ENCODE results near the gene S100A10.

Gene S100A10

DNA sequence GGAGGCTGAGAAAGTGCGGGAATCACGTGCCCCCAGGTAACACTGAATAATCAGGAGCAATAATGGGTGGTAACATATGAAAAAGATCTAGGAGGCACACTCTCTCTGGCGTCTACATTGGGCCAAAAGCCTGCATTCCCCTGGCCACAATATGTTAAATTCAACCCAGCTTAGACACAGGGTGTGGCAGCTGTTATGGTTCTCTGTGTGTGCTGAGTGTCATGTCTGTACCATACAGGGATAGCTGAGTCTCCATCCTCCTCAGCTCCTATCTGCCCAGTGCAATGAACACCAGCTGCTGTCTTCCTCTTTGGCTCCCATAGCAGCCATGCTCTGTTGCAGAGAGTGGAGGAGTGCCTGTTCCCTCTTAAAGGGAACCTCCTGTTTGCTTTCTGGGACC, 28.8 kb upstream of the S100A10 start (continued):
- TF ChIP-seq, protein P1, sequence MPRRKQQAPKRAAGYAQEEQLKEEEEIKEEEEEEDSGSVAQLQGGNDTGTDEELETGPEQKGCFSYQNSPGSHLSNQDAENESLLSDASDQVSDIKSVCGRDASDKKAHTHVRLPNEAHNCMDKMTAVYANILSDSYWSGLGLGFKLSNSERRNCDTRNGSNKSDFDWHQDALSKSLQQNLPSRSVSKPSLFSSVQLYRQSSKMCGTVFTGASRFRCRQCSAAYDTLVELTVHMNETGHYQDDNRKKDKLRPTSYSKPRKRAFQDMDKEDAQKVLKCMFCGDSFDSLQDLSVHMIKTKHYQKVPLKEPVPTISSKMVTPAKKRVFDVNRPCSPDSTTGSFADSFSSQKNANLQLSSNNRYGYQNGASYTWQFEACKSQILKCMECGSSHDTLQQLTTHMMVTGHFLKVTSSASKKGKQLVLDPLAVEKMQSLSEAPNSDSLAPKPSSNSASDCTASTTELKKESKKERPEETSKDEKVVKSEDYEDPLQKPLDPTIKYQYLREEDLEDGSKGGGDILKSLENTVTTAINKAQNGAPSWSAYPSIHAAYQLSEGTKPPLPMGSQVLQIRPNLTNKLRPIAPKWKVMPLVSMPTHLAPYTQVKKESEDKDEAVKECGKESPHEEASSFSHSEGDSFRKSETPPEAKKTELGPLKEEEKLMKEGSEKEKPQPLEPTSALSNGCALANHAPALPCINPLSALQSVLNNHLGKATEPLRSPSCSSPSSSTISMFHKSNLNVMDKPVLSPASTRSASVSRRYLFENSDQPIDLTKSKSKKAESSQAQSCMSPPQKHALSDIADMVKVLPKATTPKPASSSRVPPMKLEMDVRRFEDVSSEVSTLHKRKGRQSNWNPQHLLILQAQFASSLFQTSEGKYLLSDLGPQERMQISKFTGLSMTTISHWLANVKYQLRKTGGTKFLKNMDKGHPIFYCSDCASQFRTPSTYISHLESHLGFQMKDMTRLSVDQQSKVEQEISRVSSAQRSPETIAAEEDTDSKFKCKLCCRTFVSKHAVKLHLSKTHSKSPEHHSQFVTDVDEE (CRISPR knock-in tag; IDR thresholded peaks at IDR 0.05), result no peak
- TF ChIP-seq, protein P2, sequence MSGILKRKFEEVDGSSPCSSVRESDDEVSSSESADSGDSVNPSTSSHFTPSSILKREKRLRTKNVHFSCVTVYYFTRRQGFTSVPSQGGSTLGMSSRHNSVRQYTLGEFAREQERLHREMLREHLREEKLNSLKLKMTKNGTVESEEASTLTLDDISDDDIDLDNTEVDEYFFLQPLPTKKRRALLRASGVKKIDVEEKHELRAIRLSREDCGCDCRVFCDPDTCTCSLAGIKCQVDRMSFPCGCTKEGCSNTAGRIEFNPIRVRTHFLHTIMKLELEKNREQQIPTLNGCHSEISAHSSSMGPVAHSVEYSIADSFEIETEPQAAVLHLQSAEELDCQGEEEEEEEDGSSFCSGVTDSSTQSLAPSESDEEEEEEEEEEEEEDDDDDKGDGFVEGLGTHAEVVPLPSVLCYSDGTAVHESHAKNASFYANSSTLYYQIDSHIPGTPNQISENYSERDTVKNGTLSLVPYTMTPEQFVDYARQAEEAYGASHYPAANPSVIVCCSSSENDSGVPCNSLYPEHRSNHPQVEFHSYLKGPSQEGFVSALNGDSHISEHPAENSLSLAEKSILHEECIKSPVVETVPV (CRISPR knock-in tag; IDR thresholded peaks at IDR 0.05), result no peak
- TF ChIP-seq RARB (CRISPR knock-in tag; IDR thresholded peaks at IDR 0.05) (no peak), ARNTL (CRISPR knock-in tag; IDR thresholded peaks at IDR 0.05; ENCODE audit: borderline replicate concordance, low read depth) (no peak), BACH2 (CRISPR knock-in tag; IDR thresholded peaks at IDR 0.05; ENCODE audit: borderline replicate concordance) (no peak)

DNA sequence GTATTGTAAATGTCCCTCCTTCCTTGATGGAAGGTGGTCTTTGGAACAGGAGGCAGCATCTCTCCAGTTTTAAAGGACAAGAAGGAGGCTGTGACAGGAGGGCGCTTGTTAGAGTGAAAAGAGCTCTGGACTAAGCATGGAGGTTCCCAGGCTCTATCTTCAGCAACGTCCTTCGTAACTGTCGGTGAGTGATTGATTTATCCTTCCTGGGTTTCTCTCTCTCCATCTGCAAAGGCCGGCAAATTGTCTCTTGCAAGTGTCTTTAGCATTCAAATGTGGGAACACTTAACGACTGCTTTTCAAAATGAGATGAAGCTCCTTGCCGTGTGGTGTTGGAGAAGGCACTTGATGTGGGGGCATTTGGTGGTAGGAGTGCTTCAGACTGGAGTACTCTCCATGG, 27.9 kb upstream of the S100A10 start:
- ATAC-seq, result no peak
- no peak for TF ChIP-seq GLIS3 (CRISPR knock-in tag; IDR thresholded peaks at IDR 0.05)
- no peak for TF ChIP-seq ZFP3 (CRISPR knock-in tag; IDR thresholded peaks at IDR 0.05)
- TF ChIP-seq TOX (CRISPR knock-in tag; IDR thresholded peaks at IDR 0.05; ENCODE audit: borderline replicate concordance), result no peak
- no peak for TF ChIP-seq BACH2 (CRISPR knock-in tag; IDR thresholded peaks at IDR 0.05; ENCODE audit: borderline replicate concordance)
- TF ChIP-seq ZFP30 (CRISPR knock-in tag; IDR thresholded peaks at IDR 0.05), result no peak
- TF ChIP-seq ZNF8 (CRISPR knock-in tag; IDR thresholded peaks at IDR 0.05), result no peak
- no peak for TF ChIP-seq SNAI2 (CRISPR knock-in tag; IDR thresholded peaks at IDR 0.05)
- no peak for TF ChIP-seq CSDC2 (CRISPR knock-in tag; IDR thresholded peaks at IDR 0.05)
- TF ChIP-seq, protein P3, sequence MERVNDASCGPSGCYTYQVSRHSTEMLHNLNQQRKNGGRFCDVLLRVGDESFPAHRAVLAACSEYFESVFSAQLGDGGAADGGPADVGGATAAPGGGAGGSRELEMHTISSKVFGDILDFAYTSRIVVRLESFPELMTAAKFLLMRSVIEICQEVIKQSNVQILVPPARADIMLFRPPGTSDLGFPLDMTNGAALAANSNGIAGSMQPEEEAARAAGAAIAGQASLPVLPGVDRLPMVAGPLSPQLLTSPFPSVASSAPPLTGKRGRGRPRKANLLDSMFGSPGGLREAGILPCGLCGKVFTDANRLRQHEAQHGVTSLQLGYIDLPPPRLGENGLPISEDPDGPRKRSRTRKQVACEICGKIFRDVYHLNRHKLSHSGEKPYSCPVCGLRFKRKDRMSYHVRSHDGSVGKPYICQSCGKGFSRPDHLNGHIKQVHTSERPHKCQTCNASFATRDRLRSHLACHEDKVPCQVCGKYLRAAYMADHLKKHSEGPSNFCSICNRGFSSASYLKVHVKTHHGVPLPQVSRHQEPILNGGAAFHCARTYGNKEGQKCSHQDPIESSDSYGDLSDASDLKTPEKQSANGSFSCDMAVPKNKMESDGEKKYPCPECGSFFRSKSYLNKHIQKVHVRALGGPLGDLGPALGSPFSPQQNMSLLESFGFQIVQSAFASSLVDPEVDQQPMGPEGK (CRISPR knock-in tag; IDR thresholded peaks at IDR 0.05; ENCODE audit: borderline replicate concordance), result no peak
- TF ChIP-seq ZC3H10 (CRISPR knock-in tag; IDR thresholded peaks at IDR 0.05), result no peak
- TF ChIP-seq, protein P4, sequence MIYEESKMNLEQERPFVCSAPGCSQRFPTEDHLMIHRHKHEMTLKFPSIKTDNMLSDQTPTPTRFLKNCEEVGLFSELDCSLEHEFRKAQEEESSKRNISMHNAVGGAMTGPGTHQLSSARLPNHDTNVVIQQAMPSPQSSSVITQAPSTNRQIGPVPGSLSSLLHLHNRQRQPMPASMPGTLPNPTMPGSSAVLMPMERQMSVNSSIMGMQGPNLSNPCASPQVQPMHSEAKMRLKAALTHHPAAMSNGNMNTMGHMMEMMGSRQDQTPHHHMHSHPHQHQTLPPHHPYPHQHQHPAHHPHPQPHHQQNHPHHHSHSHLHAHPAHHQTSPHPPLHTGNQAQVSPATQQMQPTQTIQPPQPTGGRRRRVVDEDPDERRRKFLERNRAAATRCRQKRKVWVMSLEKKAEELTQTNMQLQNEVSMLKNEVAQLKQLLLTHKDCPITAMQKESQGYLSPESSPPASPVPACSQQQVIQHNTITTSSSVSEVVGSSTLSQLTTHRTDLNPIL (CRISPR knock-in tag; IDR thresholded peaks at IDR 0.05; ENCODE audit: low read depth), result no peak
- TF ChIP-seq PPARA (CRISPR knock-in tag; IDR thresholded peaks at IDR 0.05; ENCODE audit: borderline replicate concordance), result no peak
- no peak for TF ChIP-seq ZNF70 (CRISPR knock-in tag; IDR thresholded peaks at IDR 0.05)
- TF ChIP-seq, protein P2 (CRISPR knock-in tag; IDR thresholded peaks at IDR 0.05), result no peak
- TF ChIP-seq ARNTL (CRISPR knock-in tag; IDR thresholded peaks at IDR 0.05; ENCODE audit: borderline replicate concordance, low read depth), result no peak
- TF ChIP-seq OSR1 (CRISPR knock-in tag; IDR thresholded peaks at IDR 0.05), result no peak
- TF ChIP-seq, protein P1 (CRISPR knock-in tag; IDR thresholded peaks at IDR 0.05), result no peak
- no peak for TF ChIP-seq ESRRG (CRISPR knock-in tag; IDR thresholded peaks at IDR 0.05)
- no peak for TF ChIP-seq ISL1 (CRISPR knock-in tag; IDR thresholded peaks at IDR 0.05)
